Neuronal stem cell (in vitro differentiated cells): ENCODE results near the gene FOXF1.
A peak's percentile ranks its signal among the peaks of the same experiment; 100 is the strongest.

ENCODE experiments used
- DNase-seq: peaks from one replicate; pipeline ENCODE4 v3.0.0-alpha.2; 2013; ENCODE audit warnings: low spot score
- H2AFZ ChIP-seq: one replicate; pipeline ENCODE4 v1.6.1; 2013; ENCODE audit warnings: mild to moderate bottlenecking, low read length, inconsistent platforms
- H2AK5ac ChIP-seq: 2 replicates; pipeline ENCODE4 v1.6.1; 2013; ENCODE audit warnings: low read depth, mild to moderate bottlenecking, inconsistent platforms, low read length, moderate library complexity, mixed read lengths
- H2BK120ac ChIP-seq: 2 replicates; pipeline ENCODE4 v1.6.1; 2013; ENCODE audit warnings: low read depth, mild to moderate bottlenecking, inconsistent platforms, low read length, moderate library complexity, mixed read lengths
- H2BK12ac ChIP-seq: one replicate; pipeline ENCODE4 v1.6.1; 2013; ENCODE audit warnings: low read length, inconsistent platforms
- H2BK15ac ChIP-seq: 2 replicates; pipeline ENCODE4 v1.6.1; 2013; ENCODE audit warnings: mild to moderate bottlenecking, low read length, inconsistent platforms, mixed read lengths
- H2BK5ac ChIP-seq: one replicate; pipeline ENCODE4 v1.6.1; 2013; ENCODE audit warnings: inconsistent platforms, mild to moderate bottlenecking, low read length, moderate library complexity
- H3K14ac ChIP-seq: one replicate; pipeline ENCODE4 v1.6.1; 2013; ENCODE audit warnings: low read length, inconsistent platforms
- H3K18ac ChIP-seq: 2 replicates; pipeline ENCODE4 v1.6.1; 2013; ENCODE audit warnings: low read length, inconsistent platforms
- H3K23ac ChIP-seq: 2 replicates; pipeline ENCODE4 v1.6.1; 2013; ENCODE audit warnings: low read depth, mild to moderate bottlenecking, mixed read lengths, low read length, inconsistent platforms; ENCODE audit not compliant: poor library complexity
- H3K27ac ChIP-seq: replicated peaks from 3 replicates; pipeline ENCODE4 v1.5.1; 2013; ENCODE audit warnings: low read length, inconsistent platforms
- H3K27me3 ChIP-seq, 3 experiments: 2 replicates each; pipeline ENCODE4 v1.6.1; 2013; ENCODE audit warnings: low read length in 3 of 3, mild to moderate bottlenecking in 2 of 3, inconsistent platforms in 1 of 3, low read depth in 1 of 3, mixed read lengths in 1 of 3, moderate library complexity in 1 of 3; ENCODE audit not compliant: control insufficient read depth in 3 of 3, insufficient read depth in 3 of 3
- H3K36me3 ChIP-seq, 2 donors: replicated peaks in 1 of 2; 2 replicates each; pipeline ENCODE4 v1.6.1; 2013; ENCODE audit warnings: low read length in 2 of 2; ENCODE audit not compliant: control insufficient read depth in 2 of 2, insufficient read depth in 2 of 2
- H3K4ac ChIP-seq: 2 replicates; pipeline ENCODE4 v1.6.1; 2013; ENCODE audit warnings: inconsistent platforms, mild to moderate bottlenecking, low read length, moderate library complexity
- H3K4me1 ChIP-seq, 2 donors: 1 replicate in 1 of 2; 2 replicates in 1 of 2; pipeline ENCODE4 v1.6.1; 2013; ENCODE audit warnings: low read length in 2 of 2, low read depth in 1 of 2; ENCODE audit not compliant: control insufficient read depth in 2 of 2, insufficient read depth in 1 of 2
- H3K4me2 ChIP-seq: one replicate; pipeline ENCODE4 v1.6.1; 2013; ENCODE audit warnings: mild to moderate bottlenecking, low read length, inconsistent platforms; ENCODE audit not compliant: insufficient read depth, poor library complexity, severe bottlenecking
- H3K4me3 ChIP-seq, 2 donors: 2 replicates each; pipeline ENCODE4 v1.5.1; 2013; ENCODE audit warnings: low read length in 2 of 2, mild to moderate bottlenecking in 2 of 2, inconsistent platforms in 1 of 2, moderate library complexity in 1 of 2
- H3K79me1 ChIP-seq: one replicate; pipeline ENCODE4 v1.6.1; 2013; ENCODE audit warnings: low read depth, mild to moderate bottlenecking, inconsistent platforms, low read length, moderate library complexity
- H3K9ac ChIP-seq: one replicate; pipeline ENCODE4 v1.6.1; 2013; ENCODE audit warnings: mild to moderate bottlenecking, low read depth, low read length, inconsistent platforms; ENCODE audit not compliant: poor library complexity
- H3K9me3 ChIP-seq, 2 donors: replicated peaks in 1 of 2; 2 replicates each; pipeline versions ENCODE3 to v1.6.1; 2013; ENCODE audit warnings: low read length in 2 of 2, mild to moderate bottlenecking in 2 of 2, inconsistent platforms in 1 of 2, low read depth in 1 of 2, mixed read lengths in 1 of 2, moderate library complexity in 1 of 2; ENCODE audit not compliant: control insufficient read depth in 2 of 2, insufficient read depth in 1 of 2
- H4K8ac ChIP-seq: one replicate; pipeline ENCODE4 v1.6.1; 2013; ENCODE audit warnings: low read depth, mild to moderate bottlenecking, inconsistent platforms, low read length, moderate library complexity
- H4K91ac ChIP-seq: one replicate; pipeline ENCODE4 v1.6.1; 2013; ENCODE audit warnings: low read length, low read depth, mild to moderate bottlenecking, inconsistent platforms; ENCODE audit not compliant: poor library complexity
- WGBS, 2 donors: extraction: QIAGEN DNeasy Blood & Tissue Kit; methylation state at CpG; one replicate each; pipeline ENCODE4 v1.1.7; 2013; ENCODE audit warnings: missing lambda C conversion rate in 2 of 2, mixed read lengths in 1 of 2; ENCODE audit not compliant: insufficient read length in 2 of 2, insufficient replicate concordance in 1 of 2; ENCODE audit errors: extremely low coverage in 2 of 2; 5-methylcytosine and 5-hydroxymethylcytosine counted together

Gene FOXF1

DNA sequence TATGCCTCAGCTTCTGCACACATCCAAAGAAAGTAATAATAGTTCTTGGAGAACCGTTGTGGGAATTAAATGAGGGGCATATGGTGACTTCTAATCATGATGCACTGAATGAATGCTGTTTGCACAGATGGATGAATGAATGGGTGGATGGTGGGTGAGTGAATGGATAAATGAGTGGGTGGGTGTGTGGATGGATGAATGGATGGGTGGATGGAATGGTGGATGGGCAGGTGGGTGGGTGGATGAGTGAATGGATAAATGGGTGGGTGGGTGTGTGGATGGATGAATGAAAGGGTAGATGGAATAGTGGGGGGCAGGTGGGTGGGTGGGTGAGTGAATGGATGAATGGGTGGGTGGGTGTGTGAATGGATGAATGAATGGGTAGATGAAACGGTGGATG lies 44.9 kb upstream of the FOXF1 start:
- H2BK12ac ChIP-seq, result no peak overlapping the region
- no peak overlapping the region for H3K27ac ChIP-seq
- H3K4ac ChIP-seq, result no peak overlapping the region
- H3K9me3 ChIP-seq, result peaks cover 3% of the 10 kb centered on the region in 2 donors
- no peak overlapping the region for H3K18ac ChIP-seq
- no peaks in the 10 kb centered on the region for H3K4me1 ChIP-seq
- H3K9ac ChIP-seq, result peak overlapping the region; percentile 31
- H2AK5ac ChIP-seq, result no peak overlapping the region
- no CpG with 5 or more reads among the region's 2 CpGs for WGBS, 2 donors
- peaks cover 0 to 17% (median 0%) of the 10 kb centered on the region in 3 experiments for H3K27me3 ChIP-seq
- H3K4me2 ChIP-seq, result no peak overlapping the region
- no peak overlapping the region for H3K23ac ChIP-seq
- H3K36me3 ChIP-seq, result no peaks in the 10 kb centered on the region
- H3K4me3 ChIP-seq, result no peak overlapping the region
- H2BK120ac ChIP-seq, result no peak overlapping the region
- H4K8ac ChIP-seq, result no peak overlapping the region
- no peak for DNase-seq
- no peak overlapping the region for H2BK15ac ChIP-seq
- H2BK5ac ChIP-seq, result no peak overlapping the region
- H3K79me1 ChIP-seq, result no peaks in the 10 kb centered on the region
- H3K14ac ChIP-seq, result no peak overlapping the region
- no peak overlapping the region for H2AFZ ChIP-seq
- H4K91ac ChIP-seq, result no peak overlapping the region

DNA sequence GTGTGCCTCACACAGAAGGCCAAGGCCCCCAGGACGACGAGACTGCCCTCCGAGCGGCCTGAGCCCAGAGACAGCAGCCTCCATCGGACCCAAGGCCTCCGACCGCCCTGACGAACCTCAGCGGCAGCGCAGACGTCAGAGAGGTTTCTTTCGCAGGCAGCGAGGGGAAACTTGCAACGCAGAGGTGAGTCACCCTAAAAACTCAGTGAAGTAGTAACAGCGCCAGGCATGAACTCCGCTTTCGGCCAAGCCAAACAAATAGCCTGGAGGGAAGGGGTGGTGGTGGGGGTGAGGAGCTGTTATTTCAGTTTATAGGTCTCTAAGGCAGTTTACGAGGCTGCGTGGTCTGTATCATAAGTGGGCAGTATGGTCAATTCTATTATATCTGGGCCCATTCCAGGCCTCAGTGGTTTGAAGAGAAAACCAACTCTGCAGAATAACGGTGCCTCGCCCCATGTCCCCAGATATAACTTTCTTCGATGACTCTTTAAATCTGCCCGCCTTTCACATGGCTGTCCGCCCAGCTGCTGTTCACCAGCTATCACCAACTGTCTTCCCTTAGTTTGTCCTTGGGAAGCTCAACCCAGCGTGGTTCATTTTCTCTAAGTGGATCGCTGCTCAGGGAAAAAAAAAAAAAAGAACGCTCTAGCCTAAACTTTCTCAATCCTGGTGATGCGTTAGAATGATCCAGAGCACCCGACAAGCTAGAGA lies 43.5 kb upstream of the FOXF1 start:
- no CpG with 5 or more reads among the region's 29 CpGs for WGBS, 2 donors
- Histone ChIP-seq H3K79me1 (no peaks in the 10 kb centered on the region), H2BK5ac (peak overlapping the region; percentile 62), H4K91ac (no peak overlapping the region), H3K4me2 (no peak overlapping the region), H3K4me3 (no peak overlapping the region), H3K14ac (no peak overlapping the region), H3K27me3 (peaks cover 0 to 12% (median 0%) of the 10 kb centered on the region in 3 experiments), H2AFZ (no peak overlapping the region), H3K9me3 (peaks cover 3% of the 10 kb centered on the region in 2 donors), H4K8ac (no peak overlapping the region), H2BK15ac (no peak overlapping the region), H3K9ac (no peak overlapping the region), H2BK12ac (no peak overlapping the region), H2BK120ac (no peak overlapping the region), H2AK5ac (no peak overlapping the region), H3K4ac (no peak overlapping the region), H3K23ac (no peak overlapping the region), H3K36me3 (no peaks in the 10 kb centered on the region), H3K4me1 (no peaks in the 10 kb centered on the region), H3K18ac (no peak overlapping the region), H3K27ac (no peak overlapping the region)
- no peak for DNase-seq

DNA sequence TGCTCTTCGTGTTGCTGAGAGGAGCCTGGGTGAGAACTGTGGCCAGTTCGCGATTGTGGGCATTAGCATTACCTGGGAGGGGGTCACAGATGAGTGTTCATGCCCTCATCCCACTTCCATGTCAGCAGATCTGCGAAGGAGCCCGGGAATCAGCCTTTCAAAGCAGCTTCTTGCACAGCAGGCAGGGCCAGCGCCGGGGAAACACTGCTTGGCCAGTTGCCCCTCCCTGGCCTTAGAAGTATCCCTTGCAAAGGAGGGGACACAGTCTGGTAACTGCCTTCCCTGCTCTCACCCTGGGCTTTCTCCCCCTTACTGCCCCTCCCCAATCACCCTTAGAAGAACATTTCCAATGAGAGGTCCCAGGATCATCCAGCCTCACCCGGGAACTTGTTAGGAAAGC lies 42.8 kb upstream of the FOXF1 start:
- Histone ChIP-seq H2BK5ac (no peak overlapping the region), H2AFZ (no peak overlapping the region), H2AK5ac (no peak overlapping the region), H2BK12ac (no peak overlapping the region), H3K4me1 (no peaks in the 10 kb centered on the region), H3K4ac (no peak overlapping the region), H3K18ac (peak overlapping the region; percentile 21), H3K9ac (no peak overlapping the region), H3K36me3 (no peaks in the 10 kb centered on the region), H2BK120ac (no peak overlapping the region), H3K9me3 (peaks cover 6 to 8% of the 10 kb centered on the region in 2 donors), H4K91ac (no peak overlapping the region), H3K27ac (no peak overlapping the region), H3K79me1 (no peaks in the 10 kb centered on the region), H2BK15ac (no peak overlapping the region), H3K27me3 (peaks cover 0 to 12% (median 0%) of the 10 kb centered on the region in 3 experiments), H3K4me2 (no peak overlapping the region), H3K14ac (no peak overlapping the region), H3K4me3 (no peak overlapping the region), H3K23ac (no peak overlapping the region), H4K8ac (no peak overlapping the region)
- no peak for DNase-seq
- no CpG with 5 or more reads among the region's 8 CpGs for WGBS, 2 donors

DNA sequence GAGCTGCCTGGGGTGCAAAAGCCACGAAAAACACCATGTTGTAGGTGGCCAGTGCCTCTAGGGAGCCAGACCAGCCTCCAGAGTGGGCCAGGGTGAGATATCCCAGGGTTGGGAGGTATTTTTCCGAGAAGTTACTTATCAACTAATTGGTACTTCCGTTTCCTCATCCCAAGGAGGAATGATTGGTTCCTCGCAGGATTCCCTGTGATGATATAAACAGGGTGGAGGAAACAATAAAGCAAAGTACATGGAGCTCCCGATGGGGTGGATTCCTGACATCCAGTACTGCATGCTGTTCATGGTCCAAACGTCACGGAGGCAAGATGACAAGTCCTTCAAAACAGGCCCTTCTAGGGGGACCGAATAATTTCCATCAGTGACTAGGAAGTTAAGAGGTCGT lies 39.4 kb upstream of the FOXF1 start:
- Histone ChIP-seq H3K27me3 (peaks cover 0 to 23% (median 0%) of the 10 kb centered on the region in 3 experiments), H3K27ac (no peak overlapping the region), H3K14ac (no peak overlapping the region), H2AK5ac (no peak overlapping the region), H4K91ac (no peak overlapping the region), H3K4me3 (no peak overlapping the region), H3K18ac (no peak overlapping the region), H2BK15ac (no peak overlapping the region), H4K8ac (no peak overlapping the region), H2BK5ac (no peak overlapping the region), H2AFZ (no peak overlapping the region), H3K23ac (no peak overlapping the region), H3K4me1 (no peaks in the 10 kb centered on the region), H3K4ac (no peak overlapping the region), H2BK120ac (no peak overlapping the region), H3K9ac (no peak overlapping the region), H3K79me1 (no peaks in the 10 kb centered on the region), H3K36me3 (no peaks in the 10 kb centered on the region), H3K9me3 (peaks cover 3 to 5% of the 10 kb centered on the region in 2 donors), H3K4me2 (no peak overlapping the region), H2BK12ac (no peak overlapping the region)
- WGBS, 2 donors, result no CpG with 5 or more reads among the region's 9 CpGs
- DNase-seq, result no peak
